ENCODE measurements around the gene NKG7.

NKG7 gene

DNA sequence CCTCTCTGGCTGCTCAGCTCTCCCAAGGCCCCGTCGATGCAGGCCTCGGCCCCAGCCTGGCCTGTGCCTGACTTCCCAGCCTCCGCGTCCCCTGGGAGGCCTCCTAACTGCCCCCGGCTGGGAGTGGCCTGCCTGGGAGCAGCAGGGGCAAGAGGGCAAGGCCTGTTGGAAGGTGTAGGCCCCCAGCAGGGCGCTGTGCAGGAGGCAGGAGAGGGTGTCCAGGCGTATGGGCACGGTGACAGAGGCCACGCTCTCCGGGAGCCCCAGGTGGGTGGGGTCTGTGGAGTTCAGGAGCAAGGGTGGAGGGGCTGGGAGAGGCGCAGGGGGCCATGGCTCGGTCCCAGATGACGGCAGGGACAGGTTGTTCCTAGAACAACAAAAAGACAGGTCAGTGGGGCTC, 16.7 kb upstream of the NKG7 start:
- DNase-seq, result no peak

DNA sequence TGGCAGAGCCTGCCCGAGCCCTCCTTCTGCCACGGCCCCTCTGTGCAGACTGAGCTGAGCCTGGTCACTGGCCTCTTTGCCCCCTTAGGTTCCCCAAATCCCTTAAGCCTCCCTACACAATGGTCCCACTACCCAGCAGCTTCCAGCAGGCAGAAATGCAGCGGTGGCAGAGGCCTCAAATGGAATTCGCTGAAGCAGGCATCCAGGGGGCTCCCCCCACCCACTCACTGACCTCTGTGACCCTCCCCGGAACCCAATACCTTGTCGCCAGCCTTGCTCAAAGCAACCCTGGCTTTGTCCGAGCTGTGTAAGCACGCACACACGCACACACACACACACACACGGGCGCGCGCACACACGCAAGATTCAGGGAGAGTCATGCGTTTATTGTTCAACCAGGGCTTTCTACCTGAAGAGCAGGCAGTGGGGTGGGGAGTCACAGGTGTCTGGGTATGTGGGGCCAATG, 15.5 kb upstream of the NKG7 start, which contains the start of gene LIM2:
Gene LIM2 (minus strand): TSS at position 51 of the 466 bp plus-strand sequence. CDS start 531 bp downstream, outside the sequence.
- DNase-seq, result no peak

DNA sequence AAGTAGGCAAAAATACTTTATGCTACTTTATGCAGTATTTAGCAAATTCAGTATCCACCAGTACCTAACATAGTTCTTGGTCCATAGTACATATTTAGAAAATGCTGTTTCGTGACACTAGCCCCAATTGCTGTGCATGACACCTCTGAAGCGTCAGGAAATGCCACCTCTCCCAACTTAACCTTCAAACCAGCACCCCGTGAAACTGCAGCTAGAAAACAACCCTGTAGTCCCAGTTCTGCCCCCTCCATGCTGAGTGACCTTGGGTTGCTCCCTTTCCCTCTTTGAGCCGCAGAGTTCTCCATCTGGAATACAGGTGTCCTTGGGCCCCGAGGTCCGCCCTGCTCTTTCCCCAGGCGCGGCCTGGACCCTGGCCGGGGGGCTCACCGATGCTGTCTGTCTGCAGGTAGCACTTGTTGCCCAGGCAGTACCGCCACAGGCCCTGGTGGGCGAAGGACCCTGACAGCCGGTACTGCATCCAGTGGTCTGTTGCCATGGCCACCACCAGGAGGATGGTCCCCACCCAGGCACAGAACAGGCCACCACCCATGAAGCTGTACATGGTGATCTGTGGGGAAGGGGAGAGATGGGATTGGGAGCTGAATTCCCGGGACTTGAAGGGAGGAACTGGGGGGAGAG, 14.5 kb upstream of the NKG7 start:
- no peak for DNase-seq

DNA sequence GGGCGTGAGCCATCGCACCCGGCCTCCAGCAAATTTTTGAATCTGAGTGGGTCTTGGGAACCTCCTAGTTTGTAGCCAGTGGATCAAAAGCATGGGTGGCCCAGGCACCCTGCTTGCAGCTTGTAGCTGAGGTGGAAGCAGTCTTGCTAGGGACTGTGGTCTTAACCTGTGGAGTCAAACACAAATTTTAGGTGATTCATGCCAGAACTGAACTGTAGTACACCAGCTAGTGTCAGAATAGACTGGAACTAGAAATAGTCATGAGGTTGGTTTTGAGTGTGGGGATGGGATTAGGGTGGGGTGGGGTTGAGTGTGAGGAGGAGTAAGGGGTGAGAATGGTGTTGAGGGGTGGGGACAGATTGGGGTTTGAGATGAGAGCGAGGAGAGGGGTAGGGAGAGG, 9.6 kb upstream of the NKG7 start:
- DNase-seq, result no peak

DNA sequence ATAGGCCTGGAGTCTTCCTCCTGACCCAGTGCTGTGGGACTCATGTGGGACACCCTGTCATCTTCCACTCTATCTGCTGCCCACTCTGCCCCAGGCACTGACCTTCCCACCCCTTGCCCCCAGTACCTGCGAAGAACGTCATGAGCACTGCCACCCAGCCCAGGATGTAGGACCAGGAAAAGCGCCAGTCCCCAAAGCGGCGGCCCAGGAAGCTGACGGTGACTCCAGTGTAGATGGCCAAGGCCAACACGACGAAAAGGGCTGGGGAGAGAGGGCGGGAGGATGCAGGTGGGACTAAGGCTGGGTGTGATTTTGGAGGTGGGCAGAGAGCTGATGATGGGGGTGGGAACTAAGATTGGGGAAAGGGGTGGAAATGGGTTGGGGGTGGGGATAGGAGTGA, 7.9 kb upstream of the NKG7 start:
- no peak for DNase-seq

DNA sequence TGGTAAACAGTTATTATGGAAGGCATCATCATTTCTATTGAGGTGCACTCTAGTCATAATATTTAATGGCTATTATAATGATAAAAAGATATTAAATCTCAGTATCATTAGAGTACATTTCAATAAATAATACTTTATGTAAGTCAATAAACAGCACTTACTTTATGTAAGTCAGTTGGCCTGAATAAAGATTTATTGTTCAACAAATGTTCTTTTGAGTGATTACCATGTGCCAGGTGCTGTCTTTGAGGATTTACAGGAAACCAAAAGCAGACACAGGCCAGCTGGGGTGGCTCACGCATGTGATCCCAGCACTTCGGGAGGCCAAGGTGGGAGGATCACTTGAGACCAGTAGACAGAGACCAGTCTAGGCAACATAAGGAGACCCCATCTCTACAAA, 5.0 kb upstream of the NKG7 start:
- no peak for DNase-seq

DNA sequence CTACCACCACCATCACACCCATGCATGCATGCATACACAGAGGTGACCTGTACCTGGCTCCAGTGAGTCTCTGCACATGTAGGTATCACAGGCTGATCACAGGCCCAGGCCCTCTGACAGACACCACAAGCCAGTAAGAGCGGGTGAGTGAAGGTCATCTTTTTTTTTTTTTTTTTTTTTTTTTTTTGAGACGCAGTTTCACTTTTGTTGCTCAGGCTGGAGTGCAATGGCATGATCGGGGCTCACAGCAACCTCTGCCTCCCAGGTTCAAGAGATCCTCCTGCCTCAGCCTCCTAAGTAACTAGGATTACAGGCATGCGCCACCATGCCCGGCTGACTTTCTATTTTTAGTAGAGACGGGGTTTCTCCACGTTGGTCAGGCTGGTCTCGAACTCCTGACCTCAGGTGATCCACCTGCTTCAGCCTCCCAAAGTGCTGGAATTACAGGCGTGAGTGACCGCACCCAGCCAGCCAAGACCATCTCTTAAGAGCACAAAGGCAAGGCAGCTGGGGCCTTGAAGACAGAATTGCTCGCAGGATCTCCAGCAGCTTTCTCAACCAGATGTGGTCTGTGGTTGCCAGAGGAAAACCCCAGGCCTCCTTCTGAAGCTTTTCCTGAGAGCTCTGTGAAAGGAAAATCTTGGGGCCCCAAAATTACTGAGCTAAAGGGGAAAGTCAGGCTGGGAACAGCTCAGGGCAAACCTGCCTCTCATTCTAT, 3.2 kb upstream of the NKG7 start:
- DNase-seq, result no peak

DNA sequence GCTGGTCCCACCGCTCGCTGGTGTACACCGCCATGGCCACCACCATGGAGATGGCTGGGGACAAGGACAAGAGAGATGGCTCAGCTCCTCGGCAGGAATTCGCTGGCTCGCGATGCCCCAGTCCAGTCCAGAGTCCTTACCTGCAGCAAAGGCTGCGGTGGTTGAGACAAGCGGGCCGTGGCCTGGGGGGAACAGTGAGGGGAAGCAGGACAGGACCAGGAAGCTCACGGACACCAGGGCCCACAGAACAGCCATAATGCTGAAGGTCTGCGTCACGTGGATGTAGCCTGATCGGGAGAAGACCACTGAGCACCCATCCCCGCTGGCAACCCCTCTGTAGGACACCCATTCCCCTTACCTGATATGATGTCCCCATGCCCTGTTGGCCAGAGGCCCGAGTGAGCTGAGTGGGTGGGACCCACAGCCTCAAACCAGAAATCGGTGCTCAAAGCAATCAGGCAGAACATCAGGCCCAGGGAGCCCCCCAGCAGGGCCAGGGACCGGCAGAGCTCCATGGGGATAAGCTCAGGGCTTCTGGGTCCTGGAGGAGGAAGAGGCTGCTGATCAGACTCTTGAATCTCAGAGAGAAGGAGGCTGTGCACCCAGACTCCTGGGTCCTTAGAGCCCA, 319 bp downstream of the NKG7 start:
- DNase-seq, result no peak

DNA sequence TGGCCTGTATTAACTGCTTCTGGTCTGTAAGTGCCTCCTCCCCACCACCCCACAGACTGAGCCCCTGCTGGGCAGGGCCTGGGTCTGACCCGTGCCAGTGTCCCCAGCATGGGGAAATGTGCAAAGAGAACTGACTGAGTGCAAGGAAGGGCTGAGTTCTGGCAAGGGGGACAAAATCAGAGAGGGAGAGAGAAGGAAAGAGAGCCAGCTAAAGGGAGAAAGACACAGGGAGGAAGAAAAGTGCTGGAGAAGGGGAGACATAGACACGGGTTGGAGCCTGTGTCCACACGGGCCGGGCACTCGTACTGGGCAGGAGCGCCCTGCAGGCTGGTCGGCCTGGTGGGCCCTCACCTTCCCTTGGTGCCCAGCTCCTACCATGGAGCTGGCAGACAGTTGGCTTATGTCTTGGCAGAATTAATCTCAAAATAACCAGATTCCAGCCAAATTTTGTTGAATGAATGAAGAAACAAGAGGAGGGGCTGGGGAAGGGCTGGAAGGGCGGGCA, 1.2 kb downstream of the NKG7 start:
- DNase-seq, result no peak

DNA sequence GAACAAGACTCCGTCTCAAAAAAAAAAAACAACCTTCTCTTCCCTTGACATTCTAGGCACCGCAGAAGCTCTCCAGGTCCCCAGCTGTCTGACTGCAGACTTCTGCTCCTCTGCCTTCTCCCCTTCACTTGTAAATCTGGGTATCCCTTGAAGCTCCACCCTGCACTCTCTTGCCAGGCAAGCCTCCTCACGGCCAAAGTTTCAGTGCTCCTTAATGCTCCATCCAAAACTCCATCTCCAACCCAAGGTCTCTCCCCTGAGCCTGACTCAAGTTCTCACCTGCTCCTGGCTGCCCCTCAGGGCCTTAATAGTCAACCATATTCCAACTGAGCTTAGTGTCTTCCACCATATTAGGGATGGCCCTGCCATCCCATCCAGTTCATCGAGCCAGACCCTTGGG, 2.2 kb downstream of the NKG7 start:
- DNase-seq, result no peak

DNA sequence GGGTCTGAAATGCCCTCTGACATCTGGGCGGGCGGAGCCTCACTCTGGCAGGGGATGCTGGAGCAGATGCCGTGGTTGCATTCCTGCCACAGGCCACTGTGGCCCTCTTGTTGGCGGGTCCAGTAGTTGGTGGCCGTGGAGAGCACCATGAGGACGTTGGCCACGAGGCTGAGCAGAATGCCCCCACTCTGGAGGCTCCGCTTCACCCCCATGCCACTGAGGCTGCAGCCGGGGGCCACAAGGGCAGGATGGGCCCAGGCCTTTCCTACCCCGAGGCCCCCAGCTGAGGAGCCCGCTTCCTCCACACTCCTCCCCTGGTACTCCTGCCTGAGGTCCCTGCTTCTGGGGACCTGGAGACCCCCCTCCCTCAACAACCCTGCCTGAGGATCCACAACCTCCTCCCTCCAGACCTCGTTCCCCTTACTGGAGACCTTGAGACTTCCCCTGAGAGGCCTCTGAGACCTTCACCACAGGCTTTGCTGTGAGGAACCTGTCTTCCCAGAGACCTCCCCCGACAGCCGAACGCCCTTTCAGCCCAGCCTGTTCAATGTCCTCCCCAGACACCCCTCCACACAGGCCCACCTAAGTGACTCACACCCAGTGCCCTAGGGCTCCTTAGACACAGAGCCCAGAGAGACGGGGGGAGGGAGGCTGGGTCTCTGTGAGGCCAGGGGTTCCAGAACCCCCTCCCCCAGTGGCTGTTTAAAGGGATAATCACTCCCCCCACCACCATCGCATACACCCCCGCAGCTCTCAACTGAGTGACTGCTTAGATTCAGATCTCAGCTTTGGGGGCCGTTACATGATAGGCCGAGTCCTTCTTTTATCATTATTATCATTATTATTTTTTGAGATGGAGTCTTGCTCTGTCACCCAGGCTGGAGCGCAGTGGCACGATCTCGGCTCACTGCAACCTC, 3.8 kb downstream of the NKG7 start, which contains the start of gene CLDND2:
Gene CLDND2 (minus strand): TSS at position 638 of the 917 bp plus-strand sequence. CDS start 426 bp downstream, at position 212.
- DNase-seq, result no peak

DNA sequence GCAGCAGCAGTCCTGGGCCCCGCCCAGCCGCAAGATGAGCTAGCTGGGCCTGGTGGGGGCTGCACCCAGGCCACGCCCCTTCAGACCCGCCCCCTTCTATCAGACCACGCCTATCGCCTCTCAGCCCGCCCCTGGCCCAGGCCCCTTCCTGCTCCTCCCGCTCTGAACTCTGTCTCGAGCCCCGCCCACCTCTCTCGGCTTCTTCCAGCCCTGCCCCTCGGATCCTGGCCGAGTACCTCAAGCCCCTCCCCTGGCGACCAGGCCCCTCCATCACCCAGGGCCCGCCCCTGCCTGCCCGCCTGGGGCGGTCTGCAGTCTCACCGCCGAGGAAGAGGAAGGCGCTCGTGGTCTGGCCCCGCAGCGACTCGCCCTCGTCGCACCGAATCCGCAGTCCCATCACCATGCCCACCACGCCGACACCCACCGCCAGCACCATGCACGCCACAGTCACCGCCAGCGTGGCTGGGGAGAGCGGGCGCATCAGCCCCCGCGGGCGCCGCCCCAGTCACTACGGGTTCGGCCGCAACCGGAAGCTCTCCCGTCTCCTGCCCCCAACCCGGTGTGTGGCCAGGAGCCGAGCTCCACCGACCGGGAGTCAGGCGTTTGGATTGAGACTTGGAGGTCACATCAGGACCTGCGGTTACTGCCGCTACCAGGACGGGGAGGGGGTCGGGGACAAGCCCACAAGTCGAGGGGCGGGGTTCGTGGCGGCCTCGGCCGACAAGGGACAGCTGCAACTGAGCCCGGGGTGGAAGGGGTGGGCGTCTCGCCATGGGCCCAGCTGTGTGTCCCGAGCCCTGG, 4.7 kb downstream of the NKG7 start:
- peak; percentile 96 for DNase-seq

DNA sequence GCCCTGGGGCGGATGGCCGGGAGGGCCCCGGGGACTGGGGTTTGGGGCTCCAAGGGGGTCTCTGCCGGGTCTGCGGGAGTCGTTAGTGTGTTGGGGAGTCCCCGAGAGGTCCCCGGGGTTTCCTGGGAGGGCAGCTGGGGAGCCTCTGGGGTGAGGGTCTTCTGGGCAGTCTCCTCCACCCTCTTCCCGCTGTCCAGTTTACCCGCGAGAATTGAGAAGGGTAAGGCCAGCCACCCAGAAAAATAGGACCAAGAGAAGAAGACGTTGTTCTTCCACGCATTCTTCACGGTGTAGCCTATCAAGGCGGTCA, 5.2 kb downstream of the NKG7 start:
- no peak for DNase-seq

DNA sequence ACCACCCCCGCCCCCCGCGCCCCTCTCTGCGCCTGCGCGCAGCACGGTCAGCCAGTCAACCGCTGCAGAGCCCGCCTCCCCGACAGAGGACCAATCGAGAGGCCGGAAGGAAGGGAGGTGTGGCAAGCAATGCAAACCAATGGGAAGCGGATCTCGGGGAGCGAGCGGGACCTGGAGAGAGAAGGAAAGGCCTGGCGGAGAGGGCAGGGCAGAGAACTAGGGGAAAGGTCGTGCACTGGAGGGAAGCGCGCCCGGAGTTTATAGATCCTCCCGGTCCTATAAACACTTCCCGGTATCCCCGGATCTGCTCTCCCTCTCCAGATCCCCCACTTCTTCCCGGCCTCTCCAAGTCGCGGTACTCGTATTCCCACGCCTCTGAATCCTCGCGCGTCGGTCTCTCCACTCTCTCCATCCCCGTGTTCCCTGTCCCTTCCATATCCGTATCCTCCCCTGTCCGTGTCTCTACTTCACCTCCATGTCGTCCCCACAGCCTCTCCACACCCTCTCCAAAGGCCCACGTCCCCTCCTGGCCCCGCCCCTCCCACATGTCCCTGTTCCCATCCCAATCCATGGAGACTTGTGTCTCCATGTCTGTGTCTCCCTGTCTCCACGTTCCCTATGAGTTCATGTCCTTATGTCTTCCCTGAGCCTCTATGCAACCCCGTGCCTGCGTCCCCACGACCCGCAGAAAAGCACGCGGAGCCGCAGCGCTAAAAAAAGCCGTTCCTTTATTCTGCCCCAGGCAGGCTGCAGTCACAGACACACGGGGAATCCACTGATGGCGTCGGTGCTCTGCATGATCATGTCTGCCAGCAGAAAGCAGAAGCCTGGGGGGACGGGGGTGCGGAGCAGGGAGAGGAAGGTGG, 5.8 kb downstream of the NKG7 start:
- DNase-seq, result peak; percentile 89

DNA sequence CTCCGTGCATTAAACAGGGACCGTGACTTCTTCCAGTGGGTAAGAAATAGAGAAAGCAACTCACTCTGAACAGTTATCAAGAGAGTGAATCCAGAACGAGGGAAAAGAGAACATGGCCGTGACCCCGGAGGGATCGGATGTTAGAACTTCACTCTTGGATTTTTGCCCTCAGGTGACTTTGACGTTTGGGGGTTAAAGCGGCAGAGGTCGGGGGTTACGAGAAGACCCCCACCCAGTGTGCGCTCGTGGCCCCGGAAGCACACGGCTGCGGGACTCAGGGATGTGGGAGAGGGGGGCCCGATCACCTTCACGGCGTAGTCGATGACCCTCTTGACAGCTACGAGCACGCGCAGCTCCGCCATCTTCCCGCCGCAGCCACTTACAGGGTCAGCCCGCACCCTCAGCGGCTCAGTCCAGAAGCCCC, 6.5 kb downstream of the NKG7 start, which contains the start of gene ETFB:
Gene ETFB (minus strand): TSS at position 424 of the 424 bp plus-strand sequence. CDS start 62 bp downstream, at position 362.
- DNase-seq, result no peak

DNA sequence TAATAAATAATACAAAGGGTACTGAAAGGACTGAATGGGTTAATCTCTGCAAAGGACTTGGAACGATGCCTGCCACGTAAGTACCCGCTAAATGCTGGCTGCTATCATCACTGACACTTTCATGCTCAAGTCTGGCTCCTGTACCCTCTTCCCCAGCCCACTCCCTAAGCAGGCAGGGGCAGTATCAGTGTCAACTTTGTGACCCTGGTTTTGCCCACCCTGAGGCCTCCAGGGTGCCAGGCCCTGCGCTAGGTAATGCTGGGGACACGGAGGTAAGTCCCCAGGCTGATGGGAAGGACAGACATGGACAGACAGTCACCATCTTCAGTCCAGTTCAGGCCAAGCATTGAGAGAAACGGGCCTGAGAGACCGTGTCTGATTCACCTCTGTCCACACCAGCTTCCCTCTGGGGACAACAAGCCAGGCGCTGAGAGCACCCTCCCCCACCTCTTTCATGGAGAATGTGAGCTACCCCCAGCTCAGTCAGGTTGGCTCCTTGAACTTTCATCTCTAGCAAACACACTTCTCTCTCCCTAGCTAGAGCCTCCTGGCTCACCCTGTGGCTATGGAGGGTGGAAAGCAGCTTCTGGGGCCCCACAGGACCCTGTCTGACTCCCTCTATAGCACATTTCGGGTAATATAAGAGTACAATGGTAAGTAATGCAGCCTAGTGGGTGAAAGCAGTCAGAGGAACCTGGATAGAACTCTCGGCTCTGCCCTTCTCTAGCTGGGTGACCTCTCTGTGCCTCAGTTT, 7.1 kb downstream of the NKG7 start:
- no peak for DNase-seq

DNA sequence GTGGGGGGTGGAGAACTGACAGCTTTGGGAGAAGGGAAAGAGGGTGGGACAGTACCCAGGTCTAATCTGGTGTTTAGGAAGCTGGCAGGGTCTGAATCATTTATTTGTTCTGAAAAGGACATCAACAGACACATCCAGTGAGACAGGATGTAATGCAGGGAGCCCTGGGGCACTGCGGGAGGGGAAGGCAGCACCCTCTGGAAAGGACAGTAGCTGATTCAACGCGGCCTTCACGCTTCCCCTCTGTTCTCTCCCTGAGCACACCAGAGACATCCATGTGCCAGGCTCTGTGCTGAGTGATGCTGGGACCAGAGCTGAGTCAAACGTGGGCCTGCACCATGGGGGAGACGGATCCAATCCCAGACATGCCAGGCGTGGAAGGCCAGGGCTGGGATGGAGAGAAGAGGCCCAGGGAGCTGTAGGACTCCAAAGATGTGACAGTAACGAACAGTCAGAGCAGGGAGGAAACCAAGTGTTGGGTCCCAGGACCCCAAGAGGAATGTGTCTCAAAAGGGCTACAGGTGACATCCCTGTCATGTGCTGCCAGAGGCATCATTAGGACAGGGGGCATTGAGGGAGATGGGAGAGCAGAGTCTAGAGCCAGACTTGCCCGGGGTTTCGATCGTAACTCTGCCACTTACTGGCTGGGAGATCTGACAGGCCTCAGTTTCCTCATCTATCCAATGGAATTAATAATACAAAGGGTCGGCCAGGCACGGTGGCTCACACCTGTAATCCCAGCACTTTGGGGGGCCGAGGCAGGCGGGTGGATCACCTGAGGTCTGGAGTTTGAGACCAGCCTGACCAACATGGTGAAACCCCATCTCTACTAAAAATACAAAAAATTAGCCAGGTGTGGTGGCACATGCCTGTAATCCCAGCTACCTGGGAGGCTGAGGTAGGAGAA, 8.0 kb downstream of the NKG7 start:
- no peak for DNase-seq

DNA sequence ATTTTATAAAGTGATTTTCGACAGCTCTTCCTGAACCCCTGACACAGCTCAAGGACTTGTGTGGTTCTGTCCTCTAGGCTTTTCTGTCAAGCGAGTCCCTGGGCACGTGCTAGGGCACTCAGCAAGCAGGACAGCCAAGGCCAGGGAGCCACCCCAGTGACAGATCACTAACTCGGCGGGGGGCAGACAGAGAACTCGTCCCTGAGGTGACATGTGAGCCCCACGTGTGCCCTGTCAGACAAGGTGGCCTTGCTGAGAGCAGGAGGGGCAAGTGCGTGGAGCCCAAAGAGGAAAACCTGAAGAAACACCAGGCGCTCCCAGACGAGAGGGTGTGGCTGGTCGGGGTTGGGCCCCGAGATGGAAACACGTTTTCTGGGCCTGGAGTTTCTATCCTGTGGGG, 11.2 kb downstream of the NKG7 start:
- no peak for DNase-seq

DNA sequence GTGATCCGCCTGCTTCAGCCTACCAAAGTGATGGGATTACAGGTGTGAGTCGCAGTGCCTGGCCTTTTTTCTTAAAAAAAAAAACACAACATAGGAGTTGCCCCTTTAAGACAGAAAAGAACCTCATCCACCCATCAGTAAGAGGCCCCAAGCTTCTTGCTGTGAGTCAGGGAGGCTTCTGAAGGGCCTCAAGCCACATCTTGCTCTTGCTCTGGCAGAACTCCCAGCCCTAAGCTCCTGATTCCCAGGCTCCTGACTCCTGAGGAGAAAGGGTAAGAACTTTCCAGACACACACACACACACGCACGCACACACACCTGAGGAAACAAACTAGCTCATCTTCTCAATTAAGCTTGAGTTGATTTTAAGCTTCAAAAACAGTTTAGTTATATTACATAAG, 13.2 kb downstream of the NKG7 start:
- DNase-seq, result no peak

Data from kidney glomerular epithelial cell (primary cell).